GM18861 (cell line): ENCODE results near the gene SKI.
"Not testable (repeated sequence)": the region's sequence is repeated elsewhere in the genome, so short reads cannot be mapped to it uniquely, and the experiment has no call there.

ENCODE experiments used
- ATAC-seq: cut with Tn5 transposase; IDR thresholded peaks from one replicate; pipeline ENCODE4 v1.9.1; 2021; ENCODE audit not compliant: unreplicated experiment

SKI gene

DNA sequence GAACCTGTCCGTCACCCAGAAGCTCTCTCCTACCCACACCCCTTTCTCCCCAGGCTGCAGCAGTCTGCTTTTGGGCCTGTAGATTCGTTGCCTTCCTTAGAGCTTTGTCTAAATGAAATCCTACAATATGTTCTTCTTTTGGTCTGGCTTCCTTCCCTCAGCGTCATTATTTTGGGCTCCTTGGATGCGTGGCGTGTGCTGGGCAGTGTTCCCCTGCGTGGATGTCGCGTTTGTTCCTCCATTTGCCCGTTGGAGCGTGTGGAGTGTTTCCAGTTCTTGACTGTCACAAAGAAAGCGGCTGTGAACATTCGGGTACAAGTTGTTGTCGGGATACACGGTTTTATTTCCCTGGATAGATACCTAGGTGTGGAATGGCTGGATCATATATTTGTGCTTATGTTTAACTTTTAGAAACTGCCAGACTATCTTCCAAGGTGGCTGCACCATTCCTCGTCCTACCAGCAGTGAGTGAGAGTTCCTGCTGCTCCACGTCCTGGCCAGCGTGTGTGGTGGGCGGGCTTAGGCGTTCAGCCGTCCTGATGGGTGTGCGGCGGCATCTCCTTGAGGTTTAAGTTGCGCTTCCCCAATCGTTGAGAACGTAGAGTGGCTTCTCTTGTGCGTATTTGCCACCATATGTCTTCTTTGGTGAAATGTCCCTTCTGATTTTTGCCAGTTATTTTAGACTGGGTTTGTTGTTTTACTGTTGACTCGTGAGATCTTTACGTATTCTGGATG, 31.7 kb downstream of the SKI start:
- ATAC-seq, result no peak

GRCh38 chr1:2260470-2260869, 32.4 kb downstream of the SKI start:
- not testable (repeated sequence) for ATAC-seq

DNA sequence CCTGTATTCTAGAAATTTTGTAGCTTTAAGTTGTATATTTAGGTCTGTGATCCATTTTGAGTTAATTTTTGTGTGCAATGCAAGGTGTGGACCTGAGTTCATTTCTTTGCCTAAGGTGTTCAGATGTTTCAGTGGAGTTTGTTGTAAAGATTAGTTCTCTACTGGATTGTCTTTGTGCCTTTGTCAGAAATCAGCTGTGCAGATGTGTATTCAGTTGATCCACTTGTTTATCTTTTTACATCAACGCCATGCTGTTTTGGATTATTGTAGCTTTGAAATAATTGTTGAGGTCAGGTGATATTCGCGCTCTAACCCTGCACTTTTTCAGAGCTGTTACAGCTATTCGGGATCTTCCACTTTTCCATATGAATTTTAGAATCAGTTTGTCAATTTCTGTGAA, 32.8 kb downstream of the SKI start:
- no peak for ATAC-seq

DNA sequence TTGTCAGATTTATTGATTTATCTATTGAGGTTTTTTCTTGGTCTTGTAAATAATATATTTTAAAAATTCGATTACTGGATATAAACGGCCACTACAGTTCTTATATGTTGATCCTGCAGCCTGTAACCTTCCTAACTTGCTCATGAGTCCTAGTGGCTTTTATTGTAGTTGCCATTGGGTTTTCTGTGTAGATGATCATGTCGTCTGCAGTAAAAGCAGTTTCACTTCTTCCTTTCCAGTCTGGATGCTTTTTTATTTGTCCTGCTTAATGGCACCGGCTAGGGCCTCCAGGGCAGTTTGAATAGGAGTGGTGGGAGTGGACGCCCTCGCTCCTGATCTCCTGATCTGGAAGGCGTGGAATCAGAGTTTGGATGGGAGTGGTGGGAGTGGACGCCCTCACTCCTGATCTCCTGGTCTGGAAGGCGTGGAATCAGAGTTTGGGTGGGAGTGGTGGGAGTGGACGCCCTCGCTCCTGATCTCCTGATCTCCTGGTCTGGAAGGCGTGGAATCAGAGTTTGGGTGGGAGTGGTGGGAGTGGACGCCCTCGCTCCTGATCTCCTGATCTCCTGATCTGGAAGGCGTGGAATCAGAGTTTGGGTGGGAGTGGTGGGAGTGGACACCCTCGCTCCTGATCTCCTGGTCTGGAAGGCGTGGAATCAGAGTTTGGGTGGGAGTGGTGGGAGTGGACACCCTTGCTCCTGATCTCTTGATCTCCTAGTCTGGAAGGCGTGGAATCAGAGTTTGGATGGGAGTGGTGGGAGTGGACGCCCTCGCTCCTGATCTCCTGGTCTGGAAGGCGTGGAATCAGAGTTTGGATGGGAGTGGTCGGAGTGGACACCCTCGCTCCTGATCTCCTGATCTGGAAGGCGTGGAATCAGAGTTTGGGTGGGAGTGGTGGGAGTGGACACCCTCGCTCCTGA, 33.6 kb downstream of the SKI start:
- ATAC-seq, result not testable (repeated sequence)

DNA sequence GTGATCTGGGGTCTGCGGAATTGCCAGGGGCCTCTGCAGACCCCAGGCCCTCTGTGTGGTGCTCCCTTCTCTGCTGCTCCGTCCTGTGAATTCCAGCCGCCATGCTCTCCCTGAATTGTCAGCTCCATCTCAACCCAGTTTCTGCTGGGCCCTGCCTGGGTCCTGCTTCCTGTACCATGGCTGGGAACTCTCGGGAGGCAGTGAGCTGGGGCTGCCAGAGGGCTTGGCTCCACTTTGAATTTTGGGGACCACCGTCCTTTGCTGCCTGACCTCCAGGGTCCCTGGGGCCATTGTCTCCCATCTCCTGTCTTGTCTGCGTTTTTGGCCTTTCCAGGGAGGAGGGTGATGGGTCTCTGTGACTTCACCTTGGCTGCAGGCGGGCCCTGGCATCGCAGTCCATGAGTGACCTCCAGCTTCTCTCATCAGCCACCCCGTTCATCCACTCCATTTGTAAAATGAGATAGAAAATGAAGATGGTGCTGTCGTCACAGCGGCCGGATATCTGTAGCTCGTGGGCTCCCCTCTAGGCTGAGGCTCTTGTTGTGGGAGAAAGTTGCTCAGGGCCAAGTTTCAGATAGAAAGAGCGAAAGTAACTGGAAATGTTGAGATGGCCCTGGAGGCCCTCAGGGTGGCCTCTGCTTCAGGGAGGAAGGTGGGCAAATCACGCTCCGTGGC, 38.3 kb downstream of the SKI start:
- ATAC-seq, result no peak

GRCh38 chr1:2267051-2267830, 39.1 kb downstream of the SKI start:
- ATAC-seq, result no peak

GRCh38 chr1:2267862-2268261, 39.7 kb downstream of the SKI start:
- ATAC-seq, result no peak

DNA sequence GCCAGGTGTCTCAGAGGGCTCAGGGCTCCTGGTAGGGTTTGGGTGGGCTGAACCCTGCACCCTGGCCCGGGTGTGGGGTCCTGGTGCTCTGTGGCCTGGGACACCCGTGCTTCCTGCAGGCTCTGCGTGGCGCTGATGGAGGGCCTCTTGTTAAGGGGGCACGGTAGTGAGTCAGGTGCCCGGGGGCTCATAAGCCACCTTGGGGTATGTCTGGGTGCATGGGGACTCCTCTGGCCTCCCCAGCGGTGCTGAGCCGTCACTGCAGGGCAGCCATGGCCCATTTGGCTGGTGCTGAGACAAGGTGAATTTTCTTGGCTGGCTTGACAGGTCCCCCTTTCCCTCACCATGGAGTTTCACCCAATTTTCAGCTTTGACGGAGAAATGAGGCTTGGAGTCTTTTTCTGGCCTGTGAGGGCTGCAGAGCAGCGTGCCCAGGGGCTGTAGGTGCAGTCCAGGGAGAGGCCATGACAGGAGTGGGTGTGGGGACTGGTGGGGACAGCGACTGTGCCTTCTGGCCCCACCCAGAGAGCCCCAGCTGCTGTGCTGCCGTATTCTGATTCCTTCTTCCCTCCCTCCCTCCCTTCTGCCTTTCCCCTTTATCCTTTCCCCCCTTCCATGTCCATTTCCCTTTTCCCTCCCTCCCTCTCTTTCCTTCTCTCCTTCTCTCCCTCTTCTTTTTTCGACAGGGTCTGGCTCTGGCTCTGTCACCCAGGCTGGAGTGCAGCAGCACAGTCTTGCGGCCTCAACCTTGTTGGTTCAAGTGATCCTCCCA, 40.4 kb downstream of the SKI start:
- ATAC-seq, result no peak

DNA sequence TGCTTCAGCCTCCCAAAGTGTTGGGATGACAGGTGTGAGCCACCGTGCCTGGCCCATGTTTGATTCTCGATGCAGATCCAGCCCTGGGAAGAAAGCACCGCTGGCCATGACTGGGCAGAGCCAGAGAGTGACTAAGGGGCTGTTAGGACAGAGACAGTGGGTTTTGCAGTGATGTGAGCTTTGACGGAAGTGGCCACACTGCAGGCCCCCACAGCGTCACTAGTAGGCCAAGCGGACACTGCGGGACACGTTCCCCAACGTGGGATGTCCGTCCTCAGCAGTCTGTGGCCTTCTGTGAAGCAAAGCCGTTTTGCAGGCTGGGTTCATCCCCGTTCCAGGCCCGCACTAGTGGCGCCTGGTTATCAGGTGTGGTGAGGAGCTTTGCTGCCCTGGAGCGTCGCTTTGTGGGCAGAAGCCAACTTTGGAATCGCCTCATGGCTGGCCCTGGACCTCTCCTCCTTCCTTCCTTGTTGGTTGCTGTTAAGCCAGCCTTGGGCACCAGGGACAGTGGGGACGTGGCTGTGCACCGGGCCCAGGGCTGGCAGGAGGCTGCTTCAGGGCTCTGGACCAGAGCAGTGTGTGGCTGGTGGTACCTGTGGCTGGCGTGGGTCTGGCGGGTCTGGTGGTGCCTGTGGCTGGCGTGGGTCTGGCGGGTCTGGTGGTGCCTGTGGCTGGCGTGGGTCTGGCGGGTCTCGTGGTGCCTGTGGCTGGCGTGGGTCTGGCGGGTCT, 41.2 kb downstream of the SKI start:
- no peak for ATAC-seq

DNA sequence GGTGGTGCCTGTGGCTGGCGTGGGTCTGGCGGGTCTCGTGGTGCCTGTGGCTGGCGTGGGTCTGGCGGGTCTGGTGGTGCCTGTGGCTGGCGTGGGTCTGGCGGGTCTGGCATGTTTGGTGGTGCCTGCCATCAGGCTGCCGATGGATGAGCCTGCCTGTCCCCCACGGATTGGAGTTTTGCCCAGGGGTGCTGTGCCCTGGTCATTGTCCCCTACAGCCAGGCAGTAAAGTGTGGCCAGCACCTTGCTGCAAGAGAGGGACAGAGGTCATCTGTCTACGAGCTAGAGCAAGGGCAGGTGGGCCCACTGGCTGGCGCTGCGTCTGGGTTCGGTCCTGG, 41.8 kb downstream of the SKI start:
- ATAC-seq, result no peak

GRCh38 chr1:2270260-2271100, 42.4 kb downstream of the SKI start:
- no peak for ATAC-seq

DNA sequence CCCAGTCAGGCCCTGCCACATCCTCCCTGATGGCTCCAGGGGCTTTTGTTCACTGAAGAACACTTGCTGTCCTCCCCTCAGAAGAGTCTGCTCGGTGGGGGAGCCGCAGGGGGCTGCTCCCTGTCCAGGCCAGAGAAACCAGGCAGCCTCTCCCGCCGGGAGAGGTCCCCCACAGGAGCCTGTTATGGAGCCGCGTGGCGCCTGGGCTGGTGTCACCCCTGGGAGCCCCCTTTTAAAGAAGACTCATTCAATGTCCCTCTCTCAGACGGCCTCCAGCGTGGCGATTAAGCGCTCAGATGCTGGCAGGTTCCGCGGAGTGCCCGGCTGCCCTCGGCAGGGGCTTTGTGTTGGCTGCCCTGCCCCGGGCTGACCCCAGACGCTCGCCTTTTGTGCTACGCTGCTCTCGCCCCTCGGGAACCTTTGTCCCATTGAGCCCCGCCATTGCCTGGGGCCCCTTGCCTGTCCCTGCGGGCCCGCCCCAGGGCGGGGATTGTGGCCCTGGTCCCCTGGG, 43.1 kb downstream of the SKI start:
- ATAC-seq, result no peak

DNA sequence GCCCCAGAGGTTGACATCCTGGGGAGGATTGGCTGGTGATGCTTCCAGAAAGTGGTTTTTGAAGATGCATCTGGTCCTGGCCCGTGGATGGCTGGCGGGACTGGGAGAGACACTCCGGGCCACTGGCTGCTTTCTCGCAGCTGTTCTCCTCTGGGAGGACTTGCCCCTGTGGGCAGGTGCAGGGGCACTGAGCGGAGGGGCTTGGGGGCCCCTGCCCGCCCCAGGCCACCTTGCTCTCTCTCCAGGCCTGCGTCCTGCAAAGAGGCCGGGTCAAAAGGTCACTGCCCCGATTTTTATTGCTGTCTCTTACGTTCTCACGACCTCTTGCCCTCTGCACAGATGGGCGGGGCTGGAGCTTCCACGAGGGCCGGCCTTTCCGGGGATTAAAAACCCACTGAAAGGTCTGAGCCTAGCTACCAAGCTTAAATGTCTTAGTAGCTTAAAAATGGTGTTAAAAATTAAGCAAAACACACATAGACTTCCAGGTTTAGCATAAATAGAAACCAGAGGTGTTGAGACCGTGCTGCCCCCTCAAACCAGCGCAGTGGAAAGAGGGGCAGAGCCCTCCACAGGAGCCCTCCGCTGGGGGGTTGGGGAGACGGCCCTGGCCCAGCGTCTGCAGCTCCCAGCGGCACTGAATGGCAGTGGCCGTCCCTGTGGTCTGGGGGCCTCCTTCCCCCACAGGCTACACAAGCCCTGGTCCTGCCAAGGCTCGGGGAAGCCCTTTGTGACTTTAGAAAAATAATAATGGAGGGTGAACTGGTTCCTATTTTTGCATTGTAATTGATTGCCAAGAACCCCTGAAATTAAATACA, 43.9 kb downstream of the SKI start:
- no peak for ATAC-seq

DNA sequence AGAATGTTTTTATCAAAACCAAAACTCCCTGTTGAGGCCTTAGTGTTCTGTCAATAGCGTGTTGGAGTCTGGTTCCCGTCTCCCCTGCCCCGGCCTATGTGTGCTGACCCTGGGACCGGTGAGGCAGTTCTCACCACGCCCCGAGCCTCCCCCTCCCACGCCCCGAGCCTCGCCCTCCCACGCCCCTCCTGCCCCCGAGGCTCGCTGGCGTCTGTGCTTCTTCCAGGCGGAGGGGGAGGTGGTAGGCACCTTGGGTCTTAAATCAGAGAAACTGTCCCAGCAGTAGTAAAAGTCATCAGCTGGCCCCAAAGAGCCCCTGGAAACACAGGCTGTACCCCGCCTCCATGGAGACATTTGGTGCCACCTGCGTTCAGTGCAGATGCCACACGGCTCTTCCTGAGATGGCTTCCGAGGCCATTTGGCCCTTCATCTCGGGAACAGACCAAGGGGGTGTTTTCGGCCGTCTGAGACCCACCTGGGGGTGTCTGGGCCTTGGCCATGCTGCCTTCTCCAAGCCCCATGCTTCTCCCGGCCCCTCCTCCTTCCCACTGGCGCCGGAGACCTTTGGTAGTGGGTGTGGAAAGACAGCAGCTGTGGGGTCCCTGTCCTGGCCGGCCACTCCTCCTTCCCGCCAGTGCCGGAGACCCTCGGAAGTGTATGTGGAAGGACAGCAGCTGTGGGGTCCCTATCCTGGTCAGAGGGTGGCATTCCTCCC, 44.7 kb downstream of the SKI start:
- no peak for ATAC-seq

GRCh38 chr1:2273401-2274090, 45.4 kb downstream of the SKI start:
- ATAC-seq, result no peak

DNA sequence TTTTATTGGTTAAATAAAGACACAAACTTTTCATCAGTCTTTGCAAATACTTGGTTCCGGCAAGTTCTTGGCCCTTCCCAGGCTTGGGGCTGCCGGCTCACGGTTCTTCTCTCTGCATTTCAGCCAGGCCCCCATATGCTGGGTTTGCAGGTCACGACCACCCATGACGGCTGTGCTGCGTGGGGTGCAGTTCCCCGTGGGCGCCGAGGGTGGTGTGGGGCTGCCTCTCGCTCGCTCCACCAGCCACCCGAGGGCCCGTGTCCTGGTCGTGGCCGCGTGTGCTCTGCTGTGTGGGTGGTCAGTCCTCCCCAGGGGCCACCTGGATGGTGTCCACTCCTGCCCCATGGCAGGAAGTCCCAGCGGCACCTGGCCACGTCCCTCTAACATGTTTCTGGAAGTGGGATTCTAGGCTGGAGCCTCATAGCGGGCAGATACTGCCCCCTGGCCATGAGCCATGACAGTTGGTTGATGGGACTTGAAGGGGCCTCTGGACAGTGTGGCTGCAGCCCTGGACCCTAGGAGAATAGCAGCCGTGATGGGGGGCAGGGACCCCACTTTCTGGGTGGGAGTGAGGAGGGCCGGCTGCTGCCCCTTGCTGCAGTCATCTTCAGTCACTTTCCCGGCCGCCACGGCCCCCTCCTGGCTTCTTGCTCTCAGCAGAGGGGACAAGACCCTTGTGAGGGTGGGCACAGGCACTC, 46.3 kb downstream of the SKI start:
- ATAC-seq, result no peak
